ENCODE results near the gene SPATA6. TPM values are rescaled to one million over a fixed set of nuclear protein-coding genes. Genes with fewer than 3 reads are reported as not detected.

Gene SPATA6
- total RNA-seq, 1 donor from 2014 or later = 26.0 TPM

- no peaks in the 10 kb centered on the region for H3K9me3 Mint-ChIP-seq (ENCODE audit: unreplicated experiment)
- DNase-seq (ENCODE audit: low spot score) = no peak
- peaks cover 5% of the 10 kb centered on the region for H3K36me3 Mint-ChIP-seq (ENCODE audit: low read depth, unreplicated experiment)
- no peak overlapping the region for H3K27ac Mint-ChIP-seq (ENCODE audit: unreplicated experiment)
- peaks cover 12% of the 10 kb centered on the region for H3K4me1 Mint-ChIP-seq (ENCODE audit: unreplicated experiment)
- H3K27me3 Mint-ChIP-seq (ENCODE audit: unreplicated experiment) = peaks cover 1% of the 10 kb centered on the region
- H3K4me3 Mint-ChIP-seq (ENCODE audit: unreplicated experiment) = no peak overlapping the region
- no peak for TF ChIP-seq CTCF (IDR thresholded peaks at IDR 0.05; ENCODE audit: unreplicated experiment)
These were observed 57.0 kb downstream of the SPATA6 start for GRCh38 chr1:48415050-48415449.

DNA sequence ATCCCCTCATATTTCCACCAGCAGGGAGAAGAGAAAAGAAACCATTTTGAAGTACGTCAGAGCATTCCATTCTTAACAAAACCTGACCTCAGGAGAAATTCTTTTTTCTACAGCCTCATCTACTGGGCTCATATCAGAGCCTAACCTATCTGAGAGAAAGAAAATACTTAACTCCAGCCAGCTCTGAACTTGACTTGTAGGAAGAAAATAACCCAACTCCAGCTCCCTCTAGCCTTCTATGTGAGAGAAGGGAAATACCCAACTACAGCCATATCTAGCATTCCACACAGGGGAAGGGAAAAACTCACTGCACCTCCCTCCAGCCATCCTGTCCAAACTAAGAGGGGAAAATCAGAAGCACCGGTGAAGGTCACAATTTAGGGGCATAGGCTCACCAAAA lies 57.7 kb downstream of the SPATA6 start:
- H3K36me3 Mint-ChIP-seq (ENCODE audit: low read depth, unreplicated experiment) = peaks cover 7% of the 10 kb centered on the region
- H3K4me1 Mint-ChIP-seq (ENCODE audit: unreplicated experiment) = peaks cover 12% of the 10 kb centered on the region
- peaks cover 1% of the 10 kb centered on the region for H3K27me3 Mint-ChIP-seq (ENCODE audit: unreplicated experiment)
- H3K9me3 Mint-ChIP-seq (ENCODE audit: unreplicated experiment) = no peaks in the 10 kb centered on the region
- H3K27ac Mint-ChIP-seq (ENCODE audit: unreplicated experiment) = no peak overlapping the region
- TF ChIP-seq CTCF (IDR thresholded peaks at IDR 0.05; ENCODE audit: unreplicated experiment) = no peak
- DNase-seq (ENCODE audit: low spot score) = no peak
- no peak overlapping the region for H3K4me3 Mint-ChIP-seq (ENCODE audit: unreplicated experiment)

DNA sequence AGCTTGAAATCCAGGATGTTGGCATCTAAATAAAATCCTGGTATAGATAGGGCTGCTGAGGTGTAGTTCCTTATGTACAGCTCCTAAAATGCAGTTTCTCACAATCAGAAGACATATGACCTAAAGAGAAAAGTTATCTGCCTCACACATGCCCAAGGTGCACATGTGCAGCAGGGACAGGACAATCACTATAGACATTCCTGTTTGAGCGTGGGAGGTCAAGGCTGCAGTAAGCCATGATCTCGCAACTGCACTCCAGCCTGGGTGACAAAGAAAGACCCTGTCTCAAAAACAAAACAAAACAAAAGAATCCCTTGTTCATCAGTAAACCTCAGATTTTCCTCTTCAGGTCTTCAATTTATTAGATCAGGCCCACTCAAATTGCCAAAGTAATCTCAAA lies 66.1 kb downstream of the SPATA6 start:
- no peaks in the 10 kb centered on the region for H3K27me3 Mint-ChIP-seq (ENCODE audit: unreplicated experiment)
- no peak overlapping the region for H3K4me3 Mint-ChIP-seq (ENCODE audit: unreplicated experiment)
- H3K4me1 Mint-ChIP-seq (ENCODE audit: unreplicated experiment) = no peaks in the 10 kb centered on the region
- no peak for TF ChIP-seq CTCF (IDR thresholded peaks at IDR 0.05; ENCODE audit: unreplicated experiment)
- no peak overlapping the region for H3K27ac Mint-ChIP-seq (ENCODE audit: unreplicated experiment)
- H3K36me3 Mint-ChIP-seq (ENCODE audit: low read depth, unreplicated experiment) = peaks cover 21% of the 10 kb centered on the region
- DNase-seq (ENCODE audit: low spot score) = no peak
- H3K9me3 Mint-ChIP-seq (ENCODE audit: unreplicated experiment) = no peaks in the 10 kb centered on the region

- no peak for DNase-seq (ENCODE audit: low spot score)
- Mint-ChIP-seq H3K27me3 (ENCODE audit: unreplicated experiment) (no peaks in the 10 kb centered on the region), H3K36me3 (ENCODE audit: low read depth, unreplicated experiment) (peaks cover 19% of the 10 kb centered on the region), H3K4me1 (ENCODE audit: unreplicated experiment) (no peaks in the 10 kb centered on the region), H3K4me3 (ENCODE audit: unreplicated experiment) (no peak overlapping the region), H3K9me3 (ENCODE audit: unreplicated experiment) (no peaks in the 10 kb centered on the region), H3K27ac (ENCODE audit: unreplicated experiment) (no peak overlapping the region)
- no peak for TF ChIP-seq CTCF (IDR thresholded peaks at IDR 0.05; ENCODE audit: unreplicated experiment)
These were observed 66.6 kb downstream of the SPATA6 start for GRCh38 chr1:48405400-48405799.

- no peak for TF ChIP-seq CTCF (IDR thresholded peaks at IDR 0.05; ENCODE audit: unreplicated experiment)
- H3K4me3 Mint-ChIP-seq (ENCODE audit: unreplicated experiment) = no peak overlapping the region
- no peaks in the 10 kb centered on the region for H3K27me3 Mint-ChIP-seq (ENCODE audit: unreplicated experiment)
- no peaks in the 10 kb centered on the region for H3K4me1 Mint-ChIP-seq (ENCODE audit: unreplicated experiment)
- no peaks in the 10 kb centered on the region for H3K9me3 Mint-ChIP-seq (ENCODE audit: unreplicated experiment)
- H3K36me3 Mint-ChIP-seq (ENCODE audit: low read depth, unreplicated experiment) = peaks cover 4% of the 10 kb centered on the region
- no peak overlapping the region for H3K27ac Mint-ChIP-seq (ENCODE audit: unreplicated experiment)
- no peak for DNase-seq (ENCODE audit: low spot score)
These were observed 69.4 kb downstream of the SPATA6 start for GRCh38 chr1:48402599-48402998.

Data from endothelial cell (in vitro differentiated cells).